GM23338 (cell line): ENCODE data around the gene RAB39A. TPM values are rescaled to one million over a fixed set of nuclear protein-coding genes. Genes with fewer than 3 reads are reported as not detected.
"Not testable (repeated sequence)": the region's sequence is repeated elsewhere in the genome, so short reads cannot be mapped to it uniquely, and the experiment has no call there.

Source experiments
- ATAC-seq: fragments of 200-7000 bp; cut with Tn5 transposase; 3 replicates; pipeline ENCODE4 v1.9.1; 2020
- DNase-seq: peaks from one replicate; pipeline ENCODE4 v3.0.0-alpha.2; 2015; ENCODE audit warnings: low spot score
- H2AFZ ChIP-seq: fragments of 200-600 bp; sonication (generic); 2 replicates; pipeline ENCODE4 v1.8.0; 2016; ENCODE audit warnings: antibody characterized with exemption, mild to moderate bottlenecking, moderate library complexity
- H3F3A ChIP-seq: fragments of 200-600 bp; sonication (generic); replicated peaks from 2 replicates; pipeline ENCODE4 v1.8.0; 2017; ENCODE audit warnings: antibody characterized with exemption, mixed run types, low read depth
- H3K27ac ChIP-seq: fragments of 200-600 bp; sonication (generic); 2 replicates; pipeline ENCODE4 v1.6.1; 2016; ENCODE audit warnings: low read depth
- H3K27me3 ChIP-seq: fragments of 200-600 bp; sonication (generic); 2 replicates; pipeline ENCODE4 v1.8.0; 2016; ENCODE audit warnings: mild to moderate bottlenecking, mixed run types, moderate library complexity; ENCODE audit not compliant: insufficient read depth
- H3K36me3 ChIP-seq: fragments of 200-600 bp; sonication (generic); 2 replicates; pipeline ENCODE4 v1.8.0; 2016; ENCODE audit warnings: mild to moderate bottlenecking; ENCODE audit not compliant: insufficient read depth
- H3K4me1 ChIP-seq: fragments of 200-600 bp; sonication (generic); 2 replicates; pipeline ENCODE4 v1.8.0; 2016; ENCODE audit warnings: mild to moderate bottlenecking, moderate library complexity; ENCODE audit not compliant: insufficient read depth
- H3K4me2 ChIP-seq: fragments of 200-600 bp; sonication (generic); 2 replicates; pipeline ENCODE4 v1.7.1; 2017; ENCODE audit warnings: mixed run types
- H3K4me3 ChIP-seq: fragments of 200-600 bp; sonication (generic); 2 replicates; pipeline ENCODE4 v1.6.1; 2016; ENCODE audit warnings: mixed run types
- H3K79me2 ChIP-seq: fragments of 200-600 bp; sonication (generic); replicated peaks from 2 replicates; pipeline ENCODE4 v1.8.0; 2017; ENCODE audit warnings: mild to moderate bottlenecking; ENCODE audit not compliant: insufficient read depth
- H3K9me2 ChIP-seq: fragments of 200-600 bp; sonication (generic); 2 replicates; pipeline ENCODE4 v1.8.0; 2017; ENCODE audit not compliant: insufficient read depth
- H4K20me1 ChIP-seq: fragments of 200-600 bp; sonication (generic); replicated peaks from 2 replicates; pipeline ENCODE4 v1.8.0; 2017; ENCODE audit warnings: mild to moderate bottlenecking; ENCODE audit not compliant: insufficient read depth
- H3K27ac Mint-ChIP-seq: 2 replicates; pipeline ENCODE4 v1.8.0; 2020; ENCODE audit warnings: inconsistent platforms, mild to moderate bottlenecking, moderate library complexity, mixed read lengths
- H3K27me3 Mint-ChIP-seq: 3 replicates; pipeline ENCODE4 v1.8.0; 2022; ENCODE audit warnings: low read depth, mild to moderate bottlenecking, moderate library complexity, mixed read lengths, inconsistent platforms; ENCODE audit not compliant: insufficient read depth, poor library complexity
- H3K36me3 Mint-ChIP-seq: 3 replicates; pipeline ENCODE4 v1.8.0; 2021; ENCODE audit warnings: low read depth, mild to moderate bottlenecking, inconsistent platforms, moderate library complexity, mixed read lengths
- H3K4me1 Mint-ChIP-seq: 3 replicates; pipeline ENCODE4 v1.8.0; 2020; ENCODE audit warnings: mild to moderate bottlenecking, inconsistent platforms, mixed read lengths
- H3K4me3 Mint-ChIP-seq: 3 replicates; pipeline ENCODE4 v1.8.0; 2021; ENCODE audit warnings: moderate library complexity, mild to moderate bottlenecking, inconsistent platforms, mixed read lengths
- H3K9me3 Mint-ChIP-seq: 3 replicates; pipeline ENCODE4 v1.8.0; 2020; ENCODE audit warnings: moderate library complexity, mild to moderate bottlenecking, inconsistent platforms, mixed read lengths
- EZH2 ChIP-seq: fragments of 200-600 bp; sonication (generic); IDR thresholded peaks from one replicate; pipeline ENCODE4 v1.8.0; 2017; ENCODE audit warnings: antibody characterized with exemption, mild to moderate bottlenecking, low read depth; ENCODE audit not compliant: unreplicated experiment
- JUNB ChIP-seq: IDR thresholded peaks from one replicate; pipeline ENCODE4 v1.6.1; 2016; ENCODE audit warnings: antibody characterized with exemption; ENCODE audit not compliant: unreplicated experiment
- NANOG ChIP-seq: IDR thresholded peaks from 2 replicates; pipeline ENCODE4 v1.6.1; 2016; ENCODE audit warnings: antibody characterized with exemption, borderline replicate concordance
- ZNF114 ChIP-seq: fragments of 250-450 bp; sonication (Bioruptor Pico); IDR thresholded peaks from 2 replicates; pipeline ENCODE4 v1.5.0; 2020; ENCODE audit warnings: mild to moderate bottlenecking, moderate library complexity
- ZNF331 ChIP-seq: fragments of 250-450 bp; sonication (Bioruptor Pico); IDR thresholded peaks from 2 replicates; pipeline ENCODE4 v1.5.0; 2020; ENCODE audit warnings: low read depth, mild to moderate bottlenecking, moderate library complexity
- polyA plus RNA-seq: library from polyadenylated mRNA; unstranded; fragments of >200 nt; fragmentation: Nextera tagmentation; extraction: Ambion mirVana; gene quantifications from 2 replicates; pipeline ENCODE4 v1.2.1, GENCODE V29; 2016
- total RNA-seq: library from RNA; depleted of rRNA; stranded (reverse); fragments of >200 nt; shearing (Covaris generic); gene quantifications from 2 replicates; pipeline ENCODE4 v1.2.3, GENCODE V29; 2014
- TF ChIP-seq, protein P1 (sequence below), 2 experiments: fragments of 200-600 bp in 1 of 2; sonication (generic) in 1 of 2; conservative IDR thresholded peaks; 2 replicates each; pipeline versions ENCODE4 v1.5.1 to v1.6.1; 2016 to 2017; ENCODE audit warnings: antibody characterized with exemption in 2 of 2, low read depth in 2 of 2, mild to moderate bottlenecking in 2 of 2, moderate library complexity in 1 of 2
- TF ChIP-seq, protein P2 (sequence below): IDR thresholded peaks from 2 replicates; pipeline ENCODE4 v1.6.1; 2016; ENCODE audit warnings: antibody characterized with exemption
- TF ChIP-seq, protein P3 (sequence below): fragments of 250-450 bp; sonication (Bioruptor Pico); IDR thresholded peaks from 2 replicates; pipeline ENCODE4 v1.5.0; 2020; ENCODE audit warnings: mild to moderate bottlenecking, moderate library complexity

Gene RAB39A
- total and polyA plus RNA-seq, 2 experiments from 2014 or later: 4.5 to 26.3 TPM

- H2AFZ ChIP-seq: peak overlapping the region; percentile 69; the same call in 1 of the 2 replicates
- Mint-ChIP-seq H3K9me3 (peaks cover 10% of the 10 kb centered on the region), H3K4me3 (no peak overlapping the region), H3K27ac (no peak overlapping the region), H3K4me1 (peaks cover 4% of the 10 kb centered on the region; the same call in 1 of the 3 replicates), H3K36me3 (peaks cover 5% of the 10 kb centered on the region; the same call in 2 of the 3 replicates), H3K27me3 (no peaks in the 10 kb centered on the region)
- H3F3A ChIP-seq: no peaks in the 10 kb centered on the region; the same call in 1 of the 2 replicates
- no peak overlapping the region for H3K27ac ChIP-seq
- no peaks in the 10 kb centered on the region for H3K79me2 ChIP-seq
- no peak overlapping the region for H3K4me3 ChIP-seq
- ATAC-seq (no peak), DNase-seq (no peak)
- H3K27me3 ChIP-seq: no peaks in the 10 kb centered on the region
- TF ChIP-seq, protein P1, sequence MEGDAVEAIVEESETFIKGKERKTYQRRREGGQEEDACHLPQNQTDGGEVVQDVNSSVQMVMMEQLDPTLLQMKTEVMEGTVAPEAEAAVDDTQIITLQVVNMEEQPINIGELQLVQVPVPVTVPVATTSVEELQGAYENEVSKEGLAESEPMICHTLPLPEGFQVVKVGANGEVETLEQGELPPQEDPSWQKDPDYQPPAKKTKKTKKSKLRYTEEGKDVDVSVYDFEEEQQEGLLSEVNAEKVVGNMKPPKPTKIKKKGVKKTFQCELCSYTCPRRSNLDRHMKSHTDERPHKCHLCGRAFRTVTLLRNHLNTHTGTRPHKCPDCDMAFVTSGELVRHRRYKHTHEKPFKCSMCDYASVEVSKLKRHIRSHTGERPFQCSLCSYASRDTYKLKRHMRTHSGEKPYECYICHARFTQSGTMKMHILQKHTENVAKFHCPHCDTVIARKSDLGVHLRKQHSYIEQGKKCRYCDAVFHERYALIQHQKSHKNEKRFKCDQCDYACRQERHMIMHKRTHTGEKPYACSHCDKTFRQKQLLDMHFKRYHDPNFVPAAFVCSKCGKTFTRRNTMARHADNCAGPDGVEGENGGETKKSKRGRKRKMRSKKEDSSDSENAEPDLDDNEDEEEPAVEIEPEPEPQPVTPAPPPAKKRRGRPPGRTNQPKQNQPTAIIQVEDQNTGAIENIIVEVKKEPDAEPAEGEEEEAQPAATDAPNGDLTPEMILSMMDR (conservative IDR thresholded peaks at IDR 0.05; ENCODE audit: low read depth in 2 of 2): peak in 1 of 2 experiments; percentile 27; a peak in 1 of 4 replicates
- TF ChIP-seq, protein P2, sequence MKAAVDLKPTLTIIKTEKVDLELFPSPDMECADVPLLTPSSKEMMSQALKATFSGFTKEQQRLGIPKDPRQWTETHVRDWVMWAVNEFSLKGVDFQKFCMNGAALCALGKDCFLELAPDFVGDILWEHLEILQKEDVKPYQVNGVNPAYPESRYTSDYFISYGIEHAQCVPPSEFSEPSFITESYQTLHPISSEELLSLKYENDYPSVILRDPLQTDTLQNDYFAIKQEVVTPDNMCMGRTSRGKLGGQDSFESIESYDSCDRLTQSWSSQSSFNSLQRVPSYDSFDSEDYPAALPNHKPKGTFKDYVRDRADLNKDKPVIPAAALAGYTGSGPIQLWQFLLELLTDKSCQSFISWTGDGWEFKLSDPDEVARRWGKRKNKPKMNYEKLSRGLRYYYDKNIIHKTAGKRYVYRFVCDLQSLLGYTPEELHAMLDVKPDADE: no peak
- TF ChIP-seq NANOG: no peak
- H3K4me1 ChIP-seq: no peaks in the 10 kb centered on the region
- H3K9me2 ChIP-seq: no peaks in the 10 kb centered on the region
- H3K36me3 ChIP-seq: no peaks in the 10 kb centered on the region
- H3K4me2 ChIP-seq: no peak overlapping the region
- no peaks in the 10 kb centered on the region for H4K20me1 ChIP-seq
Observed at GRCh38 chr11:107908211-107908610, 20.0 kb upstream of the RAB39A start.

GRCh38 chr11:107912415-107912814 lies 15.8 kb upstream of the RAB39A start:
- not testable (repeated sequence) for H3K27ac ChIP-seq, H3K36me3 ChIP-seq, H3K4me1 ChIP-seq, DNase-seq, H3K27me3 ChIP-seq, H3K27me3 Mint-ChIP-seq, H3F3A ChIP-seq, ATAC-seq, H3K9me3 Mint-ChIP-seq, H3K4me1 Mint-ChIP-seq, H3K36me3 Mint-ChIP-seq, H3K27ac Mint-ChIP-seq, H3K4me3 Mint-ChIP-seq, H3K4me3 ChIP-seq, H4K20me1 ChIP-seq, H3K4me2 ChIP-seq, H2AFZ ChIP-seq, H3K9me2 ChIP-seq, H3K79me2 ChIP-seq

DNA sequence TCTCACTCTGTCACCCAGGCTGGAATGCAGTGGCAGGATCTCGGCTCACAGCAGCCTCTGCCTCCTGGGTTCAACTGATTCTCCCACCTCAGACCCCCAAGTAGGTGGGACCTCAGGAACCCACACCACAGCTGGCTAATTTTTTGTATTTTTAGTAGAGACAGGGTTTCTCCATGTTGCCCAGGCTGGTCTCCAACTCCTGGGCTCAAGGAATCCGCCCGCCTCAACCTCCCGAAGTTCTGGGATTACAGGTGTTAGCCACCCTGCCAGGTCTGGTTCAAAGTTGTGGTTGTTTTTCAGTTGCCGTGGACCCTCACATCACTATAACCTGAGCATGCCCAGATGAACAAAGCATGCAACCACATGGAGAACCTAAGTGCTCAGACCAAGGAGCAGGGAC lies 13.0 kb upstream of the RAB39A start:
- Mint-ChIP-seq H3K27me3 (peaks cover 4% of the 10 kb centered on the region), H3K4me3 (no peak overlapping the region), H3K9me3 (peaks cover 12% of the 10 kb centered on the region), H3K36me3 (peaks cover 5% of the 10 kb centered on the region; the same call in 2 of the 3 replicates), H3K27ac (no peak overlapping the region), H3K4me1 (no peaks in the 10 kb centered on the region)
- Histone ChIP-seq H3K36me3 (no peaks in the 10 kb centered on the region), H3K79me2 (no peaks in the 10 kb centered on the region), H3K4me3 (no peak overlapping the region), H3K27ac (no peak overlapping the region), H3K4me2 (no peak overlapping the region), H3F3A (no peaks in the 10 kb centered on the region), H3K4me1 (no peaks in the 10 kb centered on the region), H3K27me3 (no peaks in the 10 kb centered on the region), H4K20me1 (no peaks in the 10 kb centered on the region), H3K9me2 (no peaks in the 10 kb centered on the region), H2AFZ (no peak overlapping the region)
- ATAC-seq (no peak), DNase-seq (no peak)
- TF ChIP-seq ZNF114 (CRISPR knock-in tag): no peak
- TF ChIP-seq EZH2: no peak
- no peak for TF ChIP-seq NANOG
- no peak for TF ChIP-seq ZNF331 (CRISPR knock-in tag)
- TF ChIP-seq, protein P3, sequence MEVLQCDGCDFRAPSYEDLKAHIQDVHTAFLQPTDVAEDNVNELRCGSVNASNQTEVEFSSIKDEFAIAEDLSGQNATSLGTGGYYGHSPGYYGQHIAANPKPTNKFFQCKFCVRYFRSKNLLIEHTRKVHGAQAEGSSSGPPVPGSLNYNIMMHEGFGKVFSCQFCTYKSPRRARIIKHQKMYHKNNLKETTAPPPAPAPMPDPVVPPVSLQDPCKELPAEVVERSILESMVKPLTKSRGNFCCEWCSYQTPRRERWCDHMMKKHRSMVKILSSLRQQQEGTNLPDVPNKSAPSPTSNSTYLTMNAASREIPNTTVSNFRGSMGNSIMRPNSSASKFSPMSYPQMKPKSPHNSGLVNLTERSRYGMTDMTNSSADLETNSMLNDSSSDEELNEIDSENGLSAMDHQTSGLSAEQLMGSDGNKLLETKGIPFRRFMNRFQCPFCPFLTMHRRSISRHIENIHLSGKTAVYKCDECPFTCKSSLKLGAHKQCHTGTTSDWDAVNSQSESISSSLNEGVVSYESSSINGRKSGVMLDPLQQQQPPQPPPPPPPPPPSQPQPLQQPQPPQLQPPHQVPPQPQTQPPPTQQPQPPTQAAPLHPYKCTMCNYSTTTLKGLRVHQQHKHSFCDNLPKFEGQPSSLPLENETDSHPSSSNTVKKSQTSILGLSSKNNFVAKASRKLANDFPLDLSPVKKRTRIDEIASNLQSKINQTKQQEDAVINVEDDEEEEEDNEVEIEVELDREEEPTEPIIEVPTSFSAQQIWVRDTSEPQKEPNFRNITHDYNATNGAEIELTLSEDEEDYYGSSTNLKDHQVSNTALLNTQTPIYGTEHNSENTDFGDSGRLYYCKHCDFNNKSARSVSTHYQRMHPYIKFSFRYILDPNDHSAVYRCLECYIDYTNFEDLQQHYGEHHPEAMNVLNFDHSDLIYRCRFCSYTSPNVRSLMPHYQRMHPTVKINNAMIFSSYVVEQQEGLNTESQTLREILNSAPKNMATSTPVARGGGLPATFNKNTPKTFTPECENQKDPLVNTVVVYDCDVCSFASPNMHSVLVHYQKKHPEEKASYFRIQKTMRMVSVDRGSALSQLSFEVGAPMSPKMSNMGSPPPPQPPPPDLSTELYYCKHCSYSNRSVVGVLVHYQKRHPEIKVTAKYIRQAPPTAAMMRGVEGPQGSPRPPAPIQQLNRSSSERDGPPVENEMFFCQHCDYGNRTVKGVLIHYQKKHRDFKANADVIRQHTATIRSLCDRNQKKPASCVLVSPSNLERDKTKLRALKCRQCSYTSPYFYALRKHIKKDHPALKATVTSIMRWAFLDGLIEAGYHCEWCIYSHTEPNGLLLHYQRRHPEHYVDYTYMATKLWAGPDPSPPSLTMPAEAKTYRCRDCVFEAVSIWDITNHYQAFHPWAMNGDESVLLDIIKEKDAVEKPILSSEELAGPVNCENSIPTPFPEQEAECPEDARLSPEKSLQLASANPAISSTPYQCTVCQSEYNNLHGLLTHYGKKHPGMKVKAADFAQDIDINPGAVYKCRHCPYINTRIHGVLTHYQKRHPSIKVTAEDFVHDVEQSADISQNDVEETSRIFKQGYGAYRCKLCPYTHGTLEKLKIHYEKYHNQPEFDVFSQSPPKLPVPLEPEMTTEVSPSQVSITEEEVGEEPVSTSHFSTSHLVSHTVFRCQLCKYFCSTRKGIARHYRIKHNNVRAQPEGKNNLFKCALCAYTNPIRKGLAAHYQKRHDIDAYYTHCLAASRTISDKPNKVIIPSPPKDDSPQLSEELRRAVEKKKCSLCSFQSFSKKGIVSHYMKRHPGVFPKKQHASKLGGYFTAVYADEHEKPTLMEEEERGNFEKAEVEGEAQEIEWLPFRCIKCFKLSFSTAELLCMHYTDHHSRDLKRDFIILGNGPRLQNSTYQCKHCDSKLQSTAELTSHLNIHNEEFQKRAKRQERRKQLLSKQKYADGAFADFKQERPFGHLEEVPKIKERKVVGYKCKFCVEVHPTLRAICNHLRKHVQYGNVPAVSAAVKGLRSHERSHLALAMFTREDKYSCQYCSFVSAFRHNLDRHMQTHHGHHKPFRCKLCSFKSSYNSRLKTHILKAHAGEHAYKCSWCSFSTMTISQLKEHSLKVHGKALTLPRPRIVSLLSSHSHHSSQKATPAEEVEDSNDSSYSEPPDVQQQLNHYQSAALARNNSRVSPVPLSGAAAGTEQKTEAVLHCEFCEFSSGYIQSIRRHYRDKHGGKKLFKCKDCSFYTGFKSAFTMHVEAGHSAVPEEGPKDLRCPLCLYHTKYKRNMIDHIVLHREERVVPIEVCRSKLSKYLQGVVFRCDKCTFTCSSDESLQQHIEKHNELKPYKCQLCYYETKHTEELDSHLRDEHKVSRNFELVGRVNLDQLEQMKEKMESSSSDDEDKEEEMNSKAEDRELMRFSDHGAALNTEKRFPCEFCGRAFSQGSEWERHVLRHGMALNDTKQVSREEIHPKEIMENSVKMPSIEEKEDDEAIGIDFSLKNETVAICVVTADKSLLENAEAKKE (CRISPR knock-in tag): no peak
- no peak for TF ChIP-seq JUNB
